ENCODE measurements around the gene CACNA1D.
A peak's percentile ranks its signal among the peaks of the same experiment; 100 is the strongest.

CACNA1D gene

GRCh38 chr3:53811143-53811927 is 316.9 kb downstream of the CACNA1D start:
- H3K27ac ChIP-seq = no peak overlapping the region
- no peak for DNase-seq (ENCODE audit: low read depth, low spot score)

DNA sequence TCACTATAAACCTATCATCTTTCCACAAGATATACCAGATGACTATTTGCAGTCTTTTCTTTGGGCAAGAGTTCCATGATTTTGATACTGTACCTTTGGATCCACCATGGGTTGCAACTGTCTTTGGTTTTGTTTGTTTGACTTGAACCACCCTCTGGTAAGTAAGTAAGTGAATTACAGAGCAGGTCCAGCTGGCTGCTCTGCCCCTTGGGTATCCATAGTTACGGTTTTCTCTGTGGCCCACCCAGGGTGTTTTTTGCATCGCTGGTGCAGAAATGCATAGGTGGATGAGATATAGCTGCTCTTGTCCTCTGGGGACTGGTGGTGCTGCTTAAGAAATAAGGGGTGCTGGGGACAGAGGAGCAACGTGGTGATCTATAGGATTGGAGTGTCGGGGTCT is 318.0 kb downstream of the CACNA1D start:
- H3K27ac ChIP-seq = no peak overlapping the region
- no peak for DNase-seq (ENCODE audit: low read depth, low spot score)

GRCh38 chr3:53813229-53813628 is 318.8 kb downstream of the CACNA1D start:
- no peak overlapping the region for H3K27ac ChIP-seq
- DNase-seq (ENCODE audit: low read depth, low spot score) = no peak

DNA sequence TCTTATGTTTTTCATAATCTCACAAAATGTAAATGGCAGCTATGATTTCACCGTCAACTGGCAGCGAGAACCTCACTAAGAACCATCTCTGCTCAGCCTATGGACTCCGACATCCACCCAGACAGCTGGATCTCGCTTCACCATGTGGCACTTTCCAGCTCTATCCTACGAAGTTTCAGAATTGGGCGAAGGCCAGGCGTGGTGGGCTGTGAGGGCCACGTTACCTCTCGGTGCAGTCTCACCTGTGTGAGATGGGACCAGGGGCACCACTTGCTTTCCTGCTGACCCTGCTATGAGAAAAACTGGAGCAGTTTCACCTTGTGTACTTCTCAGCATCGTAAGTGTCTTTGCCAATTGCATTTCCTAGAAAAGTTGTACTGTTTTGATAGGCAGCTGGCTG is 319.5 kb downstream of the CACNA1D start:
- no peak overlapping the region for H3K27ac ChIP-seq
- DNase-seq (ENCODE audit: low read depth, low spot score) = no peak

GRCh38 chr3:53815067-53815466 is 320.7 kb downstream of the CACNA1D start:
- DNase-seq (ENCODE audit: low read depth, low spot score) = no peak
- no peak overlapping the region for H3K27ac ChIP-seq

- no peak for DNase-seq (ENCODE audit: low read depth, low spot score)
- H3K27ac ChIP-seq = no peak overlapping the region
Measured at GRCh38 chr3:53815651-53816050, 321.2 kb downstream of the CACNA1D start.

DNA sequence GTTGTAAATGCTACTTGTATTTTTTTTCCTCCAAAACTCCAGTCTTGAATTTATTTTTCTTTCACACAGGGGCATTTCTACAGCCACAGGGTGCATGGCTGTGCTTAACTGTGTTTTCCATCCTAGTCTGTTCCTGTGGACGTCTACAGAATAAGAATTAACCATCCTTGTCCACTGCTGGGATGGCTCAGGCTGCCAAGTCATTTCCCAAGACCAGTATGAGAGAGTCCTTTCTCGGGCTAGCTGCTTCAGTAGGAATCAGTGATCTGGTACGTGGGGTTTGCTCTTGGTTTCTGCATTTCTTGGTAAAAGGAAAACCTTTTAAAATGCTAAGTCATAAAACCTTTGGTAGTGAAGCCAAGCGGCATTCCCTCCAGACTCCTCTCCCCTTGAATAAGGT is 322.0 kb downstream of the CACNA1D start:
- no peak for DNase-seq (ENCODE audit: low read depth, low spot score)

GRCh38 chr3:53817211-53817610 is 322.8 kb downstream of the CACNA1D start:
- no peak overlapping the region for H3K27ac ChIP-seq
- no peak for DNase-seq (ENCODE audit: low read depth, low spot score)

More for the DNA sequence above, 322.0 kb downstream of the CACNA1D start:
- H3K27ac ChIP-seq = no peak overlapping the region

- DNase-seq (ENCODE audit: low read depth, low spot score) = no peak
Measured at GRCh38 chr3:53817809-53818208, 323.4 kb downstream of the CACNA1D start.

DNA sequence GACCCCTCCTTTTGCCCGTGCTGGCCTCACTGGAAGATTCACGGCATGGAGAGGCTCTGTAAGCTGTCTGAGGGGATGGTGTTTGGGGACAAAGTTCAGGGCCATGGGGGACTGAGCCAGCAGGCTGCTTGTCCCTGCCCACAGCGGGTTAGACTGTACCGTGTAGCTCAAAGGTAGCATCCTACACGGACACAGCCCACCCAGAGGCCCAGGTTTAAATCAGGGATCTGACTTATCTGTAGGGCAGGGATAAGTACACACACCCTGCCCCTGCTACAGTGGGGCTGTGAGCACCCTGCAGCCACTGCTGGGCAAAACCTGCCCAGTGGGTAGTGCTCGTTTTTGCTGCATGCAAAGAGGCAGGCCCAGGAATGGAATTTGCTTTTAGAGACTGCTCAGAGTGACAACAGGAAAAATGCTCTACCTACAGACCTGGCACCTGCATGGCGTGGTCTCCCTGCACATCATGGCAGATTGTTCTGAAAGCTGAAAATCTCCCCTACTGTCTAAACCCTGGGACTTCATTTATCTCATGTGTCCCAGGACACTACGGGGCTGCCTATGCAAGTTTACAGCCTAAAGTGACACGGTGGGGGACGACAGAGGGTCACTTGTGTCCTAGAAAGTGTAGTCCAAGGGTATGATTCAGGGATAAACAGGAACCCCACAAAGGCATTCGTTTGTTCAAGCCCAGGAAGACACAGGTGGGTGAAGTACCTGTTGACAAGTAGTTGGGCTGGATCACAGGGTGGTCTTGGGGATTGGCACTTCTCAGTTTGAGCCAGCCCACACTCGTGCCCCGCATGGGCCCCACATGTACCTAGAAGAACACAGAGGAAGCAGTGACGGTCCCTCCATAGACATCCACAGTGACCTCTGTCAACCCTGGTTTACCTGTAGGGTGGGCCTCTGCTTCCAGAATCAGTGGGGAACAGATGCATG is 324.1 kb downstream of the CACNA1D start:
- DNase-seq (ENCODE audit: low read depth, low spot score) = no peak
- H3K27ac ChIP-seq = no peak overlapping the region

More at GRCh38 chr3:53817809-53818208, 323.4 kb downstream of the CACNA1D start:
- no peak overlapping the region for H3K27ac ChIP-seq

DNA sequence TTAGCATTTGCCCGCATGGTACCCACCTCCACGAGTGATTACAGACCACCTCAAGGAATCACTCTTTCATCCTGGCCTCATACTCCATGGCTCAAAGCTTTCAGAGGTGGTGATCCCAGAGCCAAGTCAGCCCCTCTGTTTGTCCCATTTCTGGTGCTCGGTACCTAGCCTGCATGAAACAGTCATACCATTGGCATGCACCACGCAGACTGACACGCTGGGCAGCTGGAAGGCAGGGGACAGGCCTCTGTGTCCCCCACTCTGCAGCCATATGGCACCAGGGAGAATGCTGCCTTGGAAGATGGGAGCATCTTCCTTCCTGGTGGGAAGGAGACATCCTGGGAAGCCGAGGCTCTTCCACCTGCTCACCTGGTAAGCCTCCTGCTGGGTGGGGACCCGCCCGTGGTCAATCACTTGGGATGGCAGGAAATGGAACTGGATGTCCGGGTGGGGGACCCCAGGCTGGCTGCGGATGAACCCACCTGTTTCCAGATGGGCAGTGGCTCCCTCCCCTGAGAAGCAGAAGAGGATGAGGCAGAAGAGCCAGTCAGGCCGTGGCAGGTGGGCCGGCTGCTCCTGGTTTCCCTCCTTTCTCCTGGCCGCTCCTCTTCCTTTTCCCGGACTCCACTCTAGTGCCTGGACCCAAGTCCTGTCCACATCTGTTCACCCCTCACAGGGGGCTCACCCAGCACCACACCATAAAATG is 324.9 kb downstream of the CACNA1D start:
- no peak for DNase-seq (ENCODE audit: low read depth, low spot score)
- H3K27ac ChIP-seq = no peak overlapping the region

DNA sequence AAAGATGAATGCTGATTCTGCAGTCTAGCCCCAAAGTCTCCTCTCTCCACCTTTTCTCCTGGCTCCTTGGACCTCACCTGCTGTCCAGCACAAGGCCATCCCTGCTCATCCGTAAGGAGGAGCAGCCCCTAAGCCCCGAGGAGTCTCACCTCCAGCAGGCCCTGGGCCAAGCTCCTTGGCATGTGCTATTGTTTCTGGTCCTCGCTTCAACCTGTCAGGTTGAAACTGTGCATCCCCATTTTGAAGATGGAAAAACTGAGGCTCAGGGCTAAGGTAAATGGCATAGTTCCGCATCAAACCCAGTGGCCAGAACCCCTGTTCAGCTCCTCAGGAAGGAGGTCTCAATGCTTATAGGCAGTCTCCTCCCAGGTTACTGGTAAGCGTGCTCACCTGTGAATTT is 325.7 kb downstream of the CACNA1D start:
- no peak for DNase-seq (ENCODE audit: low read depth, low spot score)
- H3K27ac ChIP-seq = no peak overlapping the region

DNA sequence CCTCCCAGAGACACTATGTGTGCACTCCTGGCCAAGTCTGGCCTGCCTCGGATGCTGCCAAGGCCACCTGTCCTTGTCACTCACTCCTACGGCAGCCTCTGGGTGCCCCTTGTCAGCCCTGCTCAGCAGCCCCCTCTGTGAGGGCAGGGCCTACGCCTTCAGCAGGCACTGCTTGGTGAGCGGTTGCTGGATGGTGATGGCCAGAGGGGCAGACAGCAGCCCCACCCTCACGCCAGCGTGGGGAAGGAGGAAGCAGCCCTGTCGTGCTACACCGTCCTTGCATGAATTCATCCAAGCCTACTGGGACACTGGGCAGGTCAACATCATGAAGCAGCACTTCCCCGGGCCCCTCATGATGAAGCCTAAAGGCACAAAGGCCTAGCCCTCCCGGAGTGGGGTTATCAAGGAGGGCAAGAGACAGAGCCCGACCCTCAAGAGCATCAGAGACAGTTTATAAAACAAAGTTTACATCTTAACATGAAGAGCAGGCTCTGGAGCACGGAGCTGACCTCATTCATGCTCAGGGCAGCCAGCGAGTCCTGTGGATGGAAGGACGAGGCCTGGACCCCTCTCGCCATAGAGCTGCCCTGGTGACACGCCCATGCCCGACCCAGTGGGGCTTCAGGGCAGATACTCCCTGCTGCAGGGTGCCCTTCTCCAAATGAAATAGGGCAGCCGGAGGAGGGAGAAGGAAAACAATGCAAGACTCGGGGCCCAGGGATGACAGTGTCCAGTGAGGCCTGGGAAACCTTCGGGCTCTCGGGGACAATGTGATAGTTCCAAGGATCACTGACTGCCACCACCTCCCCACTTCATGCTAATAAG is 326.6 kb downstream of the CACNA1D start:
- H3K27ac ChIP-seq = no peak overlapping the region
- DNase-seq (ENCODE audit: low read depth, low spot score) = no peak

GRCh38 chr3:53821631-53822121 is 327.3 kb downstream of the CACNA1D start:
- no peak overlapping the region for H3K27ac ChIP-seq
- DNase-seq (ENCODE audit: low read depth, low spot score) = peak; percentile 53

GRCh38 chr3:53822331-53822741 is 327.9 kb downstream of the CACNA1D start:
- H3K27ac ChIP-seq = no peak overlapping the region
- DNase-seq (ENCODE audit: low read depth, low spot score) = no peak

- DNase-seq (ENCODE audit: low read depth, low spot score) = no peak
- no peak overlapping the region for H3K27ac ChIP-seq
Measured at GRCh38 chr3:53823026-53823955, 328.9 kb downstream of the CACNA1D start.

- H3K27ac ChIP-seq = no peak overlapping the region
- DNase-seq (ENCODE audit: low read depth, low spot score) = no peak
Measured at GRCh38 chr3:53823956-53824657, 329.7 kb downstream of the CACNA1D start.

DNA sequence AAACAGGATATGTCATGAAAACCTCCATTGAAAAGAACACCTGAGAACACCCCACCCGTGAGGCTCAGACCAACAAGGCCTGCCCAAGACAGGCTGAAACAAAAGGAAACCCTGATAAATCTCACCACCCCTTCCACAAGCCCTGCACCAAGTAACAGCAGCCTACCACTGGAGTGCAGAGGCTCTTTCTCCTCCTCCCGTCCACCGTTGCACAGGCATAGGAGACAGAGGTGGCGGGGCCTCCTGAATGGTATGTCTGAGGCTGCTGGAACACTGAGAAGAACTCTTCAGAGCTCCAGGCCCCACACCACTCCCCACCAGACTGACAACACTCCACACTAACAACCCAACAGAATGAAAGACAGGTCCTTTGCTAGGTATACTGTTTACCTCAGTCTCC is 330.4 kb downstream of the CACNA1D start:
- DNase-seq (ENCODE audit: low read depth, low spot score) = no peak
- H3K27ac ChIP-seq = no peak overlapping the region
